SW480 (cell line): ENCODE measurements around the gene C16orf95.
"Not testable (repeated sequence)": the region's sequence is repeated elsewhere in the genome, so short reads cannot be mapped to it uniquely, and the experiment has no call there.

Source experiments
- DNase-seq: peaks from one replicate; pipeline ENCODE4 v3.0.0-alpha.2; 2016; ENCODE audit warnings: low spot score

Gene C16orf95

DNA sequence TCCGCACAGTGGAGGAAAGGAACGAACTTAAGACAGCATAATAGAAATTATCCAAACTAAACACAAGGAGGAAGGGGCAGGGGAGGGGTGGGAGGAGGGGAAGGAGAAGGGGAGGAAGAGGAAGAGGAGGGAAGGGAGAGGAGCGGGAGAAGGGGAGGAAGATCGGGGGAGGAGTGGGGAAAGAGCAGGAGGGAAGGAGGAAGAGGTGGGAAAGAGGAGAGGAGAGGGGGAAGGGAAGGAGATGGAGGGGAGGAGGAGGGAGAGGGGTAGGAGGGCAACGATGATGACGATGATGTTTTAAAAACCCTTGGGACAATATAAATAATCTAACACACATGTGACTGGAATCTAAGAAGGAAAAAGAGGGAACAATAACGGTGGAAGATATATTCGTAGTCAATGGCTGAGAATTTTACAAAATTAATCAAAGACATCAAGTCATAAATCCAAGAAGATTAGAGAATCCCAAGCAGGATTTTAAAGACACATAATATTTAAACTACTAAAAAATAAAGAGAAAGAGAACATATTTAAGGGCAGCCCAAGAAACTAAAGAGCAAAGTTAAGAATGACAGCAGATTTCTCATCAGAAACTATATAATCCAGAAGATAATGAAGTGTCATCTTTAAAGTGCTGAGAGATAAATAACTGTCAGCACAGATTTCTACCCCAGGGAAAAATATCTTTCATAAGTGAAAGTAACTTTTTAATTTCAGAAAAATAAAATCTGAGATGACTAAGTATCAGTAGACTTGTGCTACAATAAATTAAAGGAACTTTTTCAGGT, 30.2 kb downstream of the C16orf95 start:
- no peak for DNase-seq

DNA sequence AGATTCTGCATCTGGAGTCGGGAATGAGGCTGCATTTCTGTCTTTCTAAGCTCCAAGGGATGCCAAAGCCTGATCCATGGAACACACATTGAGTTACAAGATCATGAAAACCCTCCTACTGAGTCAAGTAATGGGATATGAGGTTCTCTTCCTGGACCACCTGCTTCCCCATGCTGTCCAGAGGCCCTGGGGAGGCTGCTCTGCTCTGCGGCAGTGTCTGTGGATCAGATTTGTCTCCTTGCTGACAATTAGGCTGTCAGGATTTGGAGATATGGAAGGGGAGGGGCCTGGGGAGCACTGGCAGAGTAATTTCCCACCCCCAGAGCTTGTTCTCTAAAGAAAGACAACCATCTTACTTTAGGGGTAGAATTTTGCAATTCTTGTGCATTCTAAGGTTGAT, 33.0 kb downstream of the C16orf95 start:
- DNase-seq: no peak

- DNase-seq: no peak
Measured at GRCh38 chr16:87279094-87279658, 38.0 kb downstream of the C16orf95 start.

DNA sequence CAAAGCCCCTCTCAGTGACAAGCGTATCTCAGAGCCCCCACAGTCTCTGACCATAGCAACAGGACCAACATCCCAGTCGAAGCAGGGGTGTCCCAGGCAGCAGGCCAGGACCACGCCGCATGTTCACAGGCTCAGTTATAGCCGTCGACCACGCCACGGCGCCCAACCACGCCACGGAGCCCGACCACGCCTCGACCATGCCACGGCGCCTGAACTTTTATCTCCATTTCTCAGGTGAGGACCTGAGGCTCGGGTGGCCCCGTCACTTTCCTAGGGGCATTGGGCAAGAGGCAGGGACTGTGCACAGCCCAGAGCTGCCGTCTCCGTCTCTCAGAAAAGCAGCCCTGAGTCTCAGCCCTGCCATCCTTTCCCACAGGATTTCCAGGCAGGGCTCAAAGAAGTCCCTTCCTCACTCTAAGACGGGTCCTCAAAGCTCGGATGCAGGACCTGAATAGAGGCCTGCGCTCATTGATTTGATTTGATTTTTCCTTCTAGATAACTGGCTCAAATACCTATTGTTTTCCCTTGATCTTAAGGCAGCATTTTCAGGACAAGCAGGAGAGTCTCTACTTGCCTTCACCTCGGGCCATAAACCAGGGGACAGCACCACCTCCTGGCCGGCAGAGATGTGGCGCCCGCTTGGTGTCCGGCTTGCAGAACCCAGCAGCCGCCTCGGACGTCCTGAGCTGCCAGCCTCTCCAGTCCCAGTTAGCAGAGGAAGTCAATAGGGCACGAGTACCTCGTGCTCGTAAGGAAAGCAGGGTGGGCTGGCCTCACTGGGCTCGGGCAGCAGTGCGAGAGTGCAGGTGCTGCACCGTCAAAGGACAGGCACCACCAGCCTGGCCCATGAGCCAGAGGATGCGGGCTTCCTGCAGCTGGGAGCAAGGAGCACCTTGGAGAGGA, 38.8 kb downstream of the C16orf95 start:
- peak; percentile 57 for DNase-seq

GRCh38 chr16:87276924-87277323, 40.3 kb downstream of the C16orf95 start:
- DNase-seq: no peak

- DNase-seq: no peak
Measured at GRCh38 chr16:87276091-87276701, 41.0 kb downstream of the C16orf95 start.

DNA sequence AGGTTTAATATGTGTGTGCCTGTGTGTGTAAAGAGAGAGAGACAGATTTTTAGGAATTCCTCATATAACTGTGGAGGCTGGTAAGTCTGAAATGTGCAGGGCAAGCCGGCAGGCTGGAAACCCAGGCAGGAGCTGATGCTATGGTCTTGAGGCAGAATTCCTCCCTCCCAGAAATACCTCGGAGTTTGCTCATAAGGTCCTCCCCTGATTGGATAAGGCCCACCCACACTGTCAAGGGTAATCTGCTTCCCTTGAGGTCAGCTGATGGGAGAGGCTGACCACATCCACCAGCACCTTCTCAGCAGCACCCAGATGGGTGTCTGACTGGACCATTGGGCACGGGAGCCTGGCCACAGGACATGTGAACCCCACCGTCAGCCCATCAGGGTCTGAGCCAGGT, 42.4 kb downstream of the C16orf95 start:
- DNase-seq: no peak

GRCh38 chr16:87273471-87274030, 43.6 kb downstream of the C16orf95 start:
- DNase-seq: no peak

GRCh38 chr16:87271256-87271655, 45.9 kb downstream of the C16orf95 start:
- no peak for DNase-seq

GRCh38 chr16:87267566-87267965, 49.6 kb downstream of the C16orf95 start:
- no peak for DNase-seq

GRCh38 chr16:87266846-87267245, 50.3 kb downstream of the C16orf95 start:
- DNase-seq: no peak

DNA sequence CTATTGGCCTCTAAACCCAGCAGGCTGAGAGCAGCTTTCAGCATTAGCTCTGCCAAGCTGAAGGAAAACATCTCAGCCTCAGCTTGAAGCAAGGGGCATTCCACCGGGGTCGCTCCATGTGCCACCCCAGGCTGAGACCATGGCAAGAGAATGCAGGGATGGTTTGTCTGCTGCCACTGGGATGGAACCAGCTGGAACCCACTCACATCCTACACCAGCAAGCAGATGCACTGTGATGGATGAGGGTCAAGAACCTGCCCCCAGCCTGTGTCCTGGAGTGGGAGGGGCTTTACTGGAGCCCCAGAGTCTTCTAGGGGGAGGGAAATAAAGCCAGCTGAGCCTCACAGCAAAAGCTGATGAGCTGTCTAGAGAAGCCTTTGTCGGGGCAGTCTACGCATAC, 51.9 kb downstream of the C16orf95 start:
- DNase-seq: no peak

GRCh38 chr16:87264634-87265033, 52.6 kb downstream of the C16orf95 start:
- no peak for DNase-seq

- DNase-seq: peak; percentile 16
Measured at GRCh38 chr16:87263418-87264052, 53.7 kb downstream of the C16orf95 start.

- DNase-seq: no peak
Measured at GRCh38 chr16:87259431-87259830, 57.8 kb downstream of the C16orf95 start.

- not testable (repeated sequence) for DNase-seq
Measured at GRCh38 chr16:87258653-87259052, 58.5 kb downstream of the C16orf95 start.

- no peak for DNase-seq
Measured at GRCh38 chr16:87255866-87256265, 61.3 kb downstream of the C16orf95 start.

DNA sequence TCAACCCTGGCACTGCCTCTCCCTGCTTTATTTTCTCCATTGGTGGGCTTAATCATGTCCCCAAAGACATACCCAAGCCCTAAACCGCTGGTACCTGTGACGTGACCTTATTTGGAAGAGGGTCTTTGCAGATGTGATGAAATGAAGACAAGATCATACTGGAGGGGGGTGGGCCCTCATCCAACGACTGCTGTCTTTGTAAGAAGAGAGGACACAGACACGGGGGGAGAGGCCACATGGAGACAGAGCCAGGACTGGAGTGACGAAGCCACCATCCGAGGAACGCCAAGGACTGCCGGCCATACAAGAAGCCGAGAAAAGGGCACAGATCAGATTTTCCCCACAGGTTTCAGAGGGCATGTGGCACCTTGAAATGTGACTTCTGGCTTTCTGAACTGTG, 62.5 kb downstream of the C16orf95 start:
- no peak for DNase-seq

GRCh38 chr16:87254296-87254695, 62.9 kb downstream of the C16orf95 start:
- no peak for DNase-seq

- no peak for DNase-seq
Measured at GRCh38 chr16:87253536-87253935, 63.7 kb downstream of the C16orf95 start.
